Vagina (tissue), 2 donors: ENCODE data around the gene GRM2.

Experiments used
- POLR2AphosphoS5 ChIP-seq, 2 donors: sonication (generic); formaldehyde crosslinking; IDR thresholded peaks; one replicate each; pipeline ENCODE4 v1.9.0; 2017; ENCODE audit warnings: antibody characterized with exemption in 2 of 2, mild to moderate bottlenecking in 2 of 2, low read depth in 1 of 2; ENCODE audit not compliant: insufficient read depth in 1 of 2
- TF ChIP-seq, protein P1 (sequence below), 3 experiments: fragments of 450-650 bp in 2 of 3; fragments of 200-600 bp in 1 of 3; sonication (generic) in 1 of 3; IDR thresholded peaks; one replicate each; pipeline ENCODE4 v1.5.1; 2017 to 2019; ENCODE audit warnings: antibody characterized with exemption in 3 of 3, mild to moderate bottlenecking in 2 of 3, moderate library complexity in 2 of 3

DNA sequence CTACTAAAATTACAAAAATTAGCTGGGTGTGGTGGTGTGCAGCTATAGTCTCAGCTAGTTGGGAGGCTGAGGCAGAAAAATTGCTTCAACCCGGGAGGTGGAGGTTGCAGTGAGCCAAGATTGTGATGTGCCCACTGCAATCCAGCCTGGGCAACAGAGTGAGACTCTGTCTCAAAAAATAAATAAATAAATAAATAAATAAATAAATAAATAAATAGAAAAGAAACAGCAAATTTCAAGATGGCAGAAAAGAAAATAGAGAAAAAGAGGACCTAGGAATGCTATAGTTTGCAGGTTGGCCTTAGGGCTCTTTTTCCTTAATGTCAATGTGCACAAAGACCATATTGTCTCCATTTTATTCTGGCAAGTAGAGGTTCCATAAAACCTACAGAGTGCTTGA, 44.0 kb downstream of the GRM2 start:
- TF ChIP-seq, protein P1, sequence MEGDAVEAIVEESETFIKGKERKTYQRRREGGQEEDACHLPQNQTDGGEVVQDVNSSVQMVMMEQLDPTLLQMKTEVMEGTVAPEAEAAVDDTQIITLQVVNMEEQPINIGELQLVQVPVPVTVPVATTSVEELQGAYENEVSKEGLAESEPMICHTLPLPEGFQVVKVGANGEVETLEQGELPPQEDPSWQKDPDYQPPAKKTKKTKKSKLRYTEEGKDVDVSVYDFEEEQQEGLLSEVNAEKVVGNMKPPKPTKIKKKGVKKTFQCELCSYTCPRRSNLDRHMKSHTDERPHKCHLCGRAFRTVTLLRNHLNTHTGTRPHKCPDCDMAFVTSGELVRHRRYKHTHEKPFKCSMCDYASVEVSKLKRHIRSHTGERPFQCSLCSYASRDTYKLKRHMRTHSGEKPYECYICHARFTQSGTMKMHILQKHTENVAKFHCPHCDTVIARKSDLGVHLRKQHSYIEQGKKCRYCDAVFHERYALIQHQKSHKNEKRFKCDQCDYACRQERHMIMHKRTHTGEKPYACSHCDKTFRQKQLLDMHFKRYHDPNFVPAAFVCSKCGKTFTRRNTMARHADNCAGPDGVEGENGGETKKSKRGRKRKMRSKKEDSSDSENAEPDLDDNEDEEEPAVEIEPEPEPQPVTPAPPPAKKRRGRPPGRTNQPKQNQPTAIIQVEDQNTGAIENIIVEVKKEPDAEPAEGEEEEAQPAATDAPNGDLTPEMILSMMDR (IDR thresholded peaks at IDR 0.05), result no peak
- no peak for TF ChIP-seq POLR2AphosphoS5 (IDR thresholded peaks at IDR 0.05; ENCODE audit: insufficient read depth in 1 of 2, low read depth in 1 of 2)
